Thymus (tissue), 11 donors: Measurements from ENCODE around the gene OR2T11. TPM values are rescaled to one million over a fixed set of nuclear protein-coding genes. Genes with fewer than 3 reads are reported as not detected.
"Not testable (repeated sequence)": the region's sequence is repeated elsewhere in the genome, so short reads cannot be mapped to it uniquely, and the experiment has no call there.

ENCODE experiments used
- DNase-seq, 9 donors: peaks; one replicate each; pipeline ENCODE4 v3.0.0-alpha.2; 2013; ENCODE audit warnings: low spot score in 9 of 9, low read depth in 6 of 9, missing footprints in 1 of 9
- H3K27ac ChIP-seq, 2 donors: one replicate each; pipeline ENCODE4 v1.5.1; 2013; ENCODE audit warnings: control low read depth in 1 of 2, low read depth in 1 of 2, low read length in 1 of 2, mild to moderate bottlenecking in 1 of 2, moderate library complexity in 1 of 2
- H3K27me3 ChIP-seq, 2 donors: one replicate each; pipeline ENCODE4 v1.5.1; 2013; ENCODE audit warnings: low read length in 1 of 2; ENCODE audit not compliant: control insufficient read depth in 2 of 2, insufficient read depth in 1 of 2
- H3K36me3 ChIP-seq, 2 donors: one replicate each; pipeline ENCODE4 v1.5.1; 2013; ENCODE audit warnings: low read length in 1 of 2, mild to moderate bottlenecking in 1 of 2, moderate library complexity in 1 of 2; ENCODE audit not compliant: control insufficient read depth in 2 of 2, insufficient read depth in 2 of 2
- H3K4me1 ChIP-seq, 2 donors: one replicate each; pipeline ENCODE4 v1.5.1; 2013; ENCODE audit warnings: low read length in 2 of 2; ENCODE audit not compliant: control insufficient read depth in 2 of 2, insufficient read depth in 2 of 2
- H3K4me3 ChIP-seq, 2 donors: one replicate each; pipeline ENCODE4 v1.5.1; 2013; ENCODE audit warnings: low read length in 2 of 2, control low read depth in 1 of 2, mild to moderate bottlenecking in 1 of 2
- H3K9me3 ChIP-seq, 2 donors: one replicate each; pipeline ENCODE4 v1.5.1; 2013; ENCODE audit warnings: low read length in 1 of 2, mild to moderate bottlenecking in 1 of 2; ENCODE audit not compliant: control insufficient read depth in 2 of 2, insufficient read depth in 1 of 2
- WGBS: extraction: QIAGEN DNeasy Blood & Tissue Kit; methylation state at CpG from one replicate; pipeline ENCODE4 v1.1.7; 2013; 5-methylcytosine and 5-hydroxymethylcytosine counted together
- polyA plus RNA-seq: library from polyadenylated mRNA; stranded (reverse); fragments of 200-250 nt; gene quantifications from one replicate; pipeline ENCODE4 v1.2.3, GENCODE V29; 2013
- total RNA-seq: library from RNA; stranded (reverse); fragments of 120-200 nt; gene quantifications from one replicate; pipeline ENCODE4 v1.2.4, GENCODE V29; 2013
- donor health status: healthy.

OR2T11 gene
- total and polyA plus RNA-seq, 2 donors: under 0.01 TPM; not detected in 1

DNA sequence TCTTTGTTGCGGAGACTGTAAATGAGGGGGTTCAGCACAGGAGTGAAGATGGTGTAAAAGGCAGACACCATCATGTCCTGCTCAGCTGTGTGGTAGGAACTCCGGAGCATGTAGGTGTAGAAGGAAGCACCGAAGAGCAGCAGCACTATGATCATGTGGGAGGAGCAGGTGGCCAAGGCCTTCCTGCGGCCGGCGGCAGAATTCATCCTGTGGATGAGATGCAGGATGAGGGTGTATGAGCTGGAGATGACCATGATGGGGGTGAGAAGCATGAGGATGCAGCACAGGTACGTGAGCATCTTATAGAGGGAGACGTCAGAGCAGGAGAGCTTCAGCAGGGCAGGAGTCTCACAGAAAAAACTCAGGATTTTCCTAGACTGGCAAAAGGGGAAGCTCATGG, 61.0 kb downstream of the OR2T11 start:
- H3K4me1 ChIP-seq, H3K27me3 ChIP-seq, H3K36me3 ChIP-seq, H3K9me3 ChIP-seq, DNase-seq, H3K27ac ChIP-seq, H3K4me3 ChIP-seq: not testable (repeated sequence)
- 100% methylated on average over 5 of the region's 8 CpGs for whole genome bisulfite sequencing

Other genes with a start within 250 kb of the OR2T11 start
- not detected for gene OR2T1, start 232.0 kb downstream of the OR2T11 start, total RNA-seq
- 0.02 TPM for gene OR2T1, start 232.0 kb downstream of the OR2T11 start, polyA plus RNA-seq
- not detected for gene OR2T2, start 189.5 kb downstream of the OR2T11 start, total RNA-seq
- under 0.01 TPM for gene OR2T2, start 189.5 kb downstream of the OR2T11 start, polyA plus RNA-seq
- not detected for gene OR2T3, start 161.7 kb downstream of the OR2T11 start, total RNA-seq
- 0.11 TPM for gene OR2T3, start 161.7 kb downstream of the OR2T11 start, polyA plus RNA-seq
- not detected for gene OR2T5, start 146.5 kb downstream of the OR2T11 start, total RNA-seq
- gene OR2T5, start 146.5 kb downstream of the OR2T11 start, polyA plus RNA-seq: not detected
- gene OR2G6, start 127.0 kb downstream of the OR2T11 start, total RNA-seq: not detected
- 0.05 TPM for gene OR2G6, start 127.0 kb downstream of the OR2T11 start, polyA plus RNA-seq
- gene OR2T29, start 72.3 kb downstream of the OR2T11 start, total RNA-seq: not detected
- not detected for gene OR2T29, start 72.3 kb downstream of the OR2T11 start, polyA plus RNA-seq
- gene OR2T34, start 60.3 kb downstream of the OR2T11 start, total RNA-seq: not detected
- gene OR2T34, start 60.3 kb downstream of the OR2T11 start, polyA plus RNA-seq: 0.02 TPM
- gene OR2T10, start 37.4 kb downstream of the OR2T11 start, total RNA-seq: not detected
- not detected for gene OR2T10, start 37.4 kb downstream of the OR2T11 start, polyA plus RNA-seq
- not detected for gene OR2T35, start 10.2 kb upstream of the OR2T11 start, total RNA-seq
- not detected for gene OR2T35, start 10.2 kb upstream of the OR2T11 start, polyA plus RNA-seq
- not detected for gene OR2T27, start 20.4 kb upstream of the OR2T11 start, total RNA-seq
- gene OR2T27, start 20.4 kb upstream of the OR2T11 start, polyA plus RNA-seq: not detected
- not detected for gene OR14I1, start 67.7 kb upstream of the OR2T11 start, total RNA-seq
- gene OR14I1, start 67.7 kb upstream of the OR2T11 start, polyA plus RNA-seq: not detected
- 0.05 TPM for gene LYPD8, start 120.7 kb upstream of the OR2T11 start, total RNA-seq
- 0.34 TPM for gene LYPD8, start 120.7 kb upstream of the OR2T11 start, polyA plus RNA-seq
- 16.1 TPM for gene SH3BP5L, start 190.8 kb upstream of the OR2T11 start, total RNA-seq
- gene SH3BP5L, start 190.8 kb upstream of the OR2T11 start, polyA plus RNA-seq: 15.0 TPM
- gene ZNF672, start 203.1 kb upstream of the OR2T11 start, total RNA-seq: 23.7 TPM
- gene ZNF672, start 203.1 kb upstream of the OR2T11 start, polyA plus RNA-seq: 16.8 TPM
- 20.7 TPM for gene ZNF692, start 224.0 kb upstream of the OR2T11 start, total RNA-seq
- 127 TPM for gene ZNF692, start 224.0 kb upstream of the OR2T11 start, polyA plus RNA-seq